ENCODE results near the gene AGBL4. TPM values are rescaled to one million over a fixed set of nuclear protein-coding genes. Genes with fewer than 3 reads are reported as not detected.

Gene AGBL4
- polyA plus RNA-seq, 4 donors: 0.10 to 0.16 TPM; not detected in 2

- Histone ChIP-seq H3K36me3 (ENCODE audit: control insufficient read depth in 3 of 3, insufficient read depth in 2 of 3, low read depth in 1 of 3, low read length in 3 of 3) (no peaks in the 10 kb centered on the region), H3K27ac (ENCODE audit: low read depth in 1 of 3, low read length in 2 of 3) (no peak overlapping the region), H3K4me1 (ENCODE audit: control insufficient read depth in 3 of 3, insufficient read depth in 2 of 3, low read depth in 1 of 3, low read length in 2 of 3) (no peaks in the 10 kb centered on the region), H3K9me3 (ENCODE audit: control insufficient read depth in 2 of 2, insufficient read depth in 1 of 2, low read depth in 1 of 2, low read length in 1 of 2) (no peaks in the 10 kb centered on the region), H3K27me3 (ENCODE audit: control insufficient read depth in 3 of 3, insufficient read depth in 3 of 3, low read length in 3 of 3) (peaks cover 0 to 2% (median 0%) of the 10 kb centered on the region in 3 donors), H3K4me3 (ENCODE audit: low read depth in 1 of 3, low read length in 3 of 3) (no peak overlapping the region)
- no peak for DNase-seq
- no peak for FAIRE-seq
- WGBS, 3 donors: 85 to 93% (median 93%) methylated on average over 2 of the region's 2 CpGs
Observed at GRCh38 chr1:48710915-48711314, 1312.8 kb downstream of the AGBL4 start.

DNA sequence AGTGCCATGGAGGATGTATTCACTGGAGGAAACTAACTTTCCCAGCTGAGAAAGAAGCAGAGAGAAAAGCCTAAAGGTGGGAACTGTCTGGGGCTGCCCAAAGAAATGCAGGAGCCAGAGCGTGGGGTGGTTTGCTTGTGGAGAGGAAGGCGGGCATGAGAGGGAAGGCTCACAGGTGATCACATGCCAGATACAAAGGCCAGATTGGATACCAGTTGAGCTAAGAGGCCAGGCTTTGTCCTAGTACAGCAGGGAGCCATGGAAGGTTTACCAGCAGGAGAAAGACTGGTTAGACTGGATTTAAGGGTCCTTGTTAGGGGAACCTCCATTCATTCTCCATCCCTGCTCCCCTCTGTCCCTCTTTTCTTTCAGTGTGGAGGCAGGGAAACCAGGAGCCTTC lies 1313.4 kb downstream of the AGBL4 start:
- Histone ChIP-seq H3K36me3 (ENCODE audit: control insufficient read depth in 3 of 3, insufficient read depth in 2 of 3, low read depth in 1 of 3, low read length in 3 of 3) (no peaks in the 10 kb centered on the region), H3K4me3 (ENCODE audit: low read depth in 1 of 3, low read length in 3 of 3) (no peak overlapping the region), H3K4me1 (ENCODE audit: control insufficient read depth in 3 of 3, insufficient read depth in 2 of 3, low read depth in 1 of 3, low read length in 2 of 3) (no peaks in the 10 kb centered on the region), H3K27me3 (ENCODE audit: control insufficient read depth in 3 of 3, insufficient read depth in 3 of 3, low read length in 3 of 3) (peaks cover 0 to 2% (median 0%) of the 10 kb centered on the region in 3 donors), H3K27ac (ENCODE audit: low read depth in 1 of 3, low read length in 2 of 3) (no peak overlapping the region), H3K9me3 (ENCODE audit: control insufficient read depth in 2 of 2, insufficient read depth in 1 of 2, low read depth in 1 of 2, low read length in 1 of 2) (no peaks in the 10 kb centered on the region)
- FAIRE-seq: no peak
- WGBS, 3 donors: 86 to 96% (median 87%) methylated on average over 2 of the region's 2 CpGs
- DNase-seq: no peak

GRCh38 chr1:48704736-48705135 lies 1319.0 kb downstream of the AGBL4 start:
- DNase-seq (no peak), FAIRE-seq (no peak)
- Histone ChIP-seq H3K27ac (ENCODE audit: low read depth in 1 of 3, low read length in 2 of 3) (no peak overlapping the region), H3K9me3 (ENCODE audit: control insufficient read depth in 2 of 2, insufficient read depth in 1 of 2, low read depth in 1 of 2, low read length in 1 of 2) (no peaks in the 10 kb centered on the region), H3K36me3 (ENCODE audit: control insufficient read depth in 3 of 3, insufficient read depth in 2 of 3, low read depth in 1 of 3, low read length in 3 of 3) (no peaks in the 10 kb centered on the region), H3K27me3 (ENCODE audit: control insufficient read depth in 3 of 3, insufficient read depth in 3 of 3, low read length in 3 of 3) (peaks cover 0 to 2% (median 2%) of the 10 kb centered on the region in 3 donors), H3K4me3 (ENCODE audit: low read depth in 1 of 3, low read length in 3 of 3) (no peak overlapping the region), H3K4me1 (ENCODE audit: control insufficient read depth in 3 of 3, insufficient read depth in 2 of 3, low read depth in 1 of 3, low read length in 2 of 3) (no peaks in the 10 kb centered on the region)
- 85 to 86% (median 85%) methylated on average over 6 of the region's 6 CpGs for WGBS, 3 donors

DNA sequence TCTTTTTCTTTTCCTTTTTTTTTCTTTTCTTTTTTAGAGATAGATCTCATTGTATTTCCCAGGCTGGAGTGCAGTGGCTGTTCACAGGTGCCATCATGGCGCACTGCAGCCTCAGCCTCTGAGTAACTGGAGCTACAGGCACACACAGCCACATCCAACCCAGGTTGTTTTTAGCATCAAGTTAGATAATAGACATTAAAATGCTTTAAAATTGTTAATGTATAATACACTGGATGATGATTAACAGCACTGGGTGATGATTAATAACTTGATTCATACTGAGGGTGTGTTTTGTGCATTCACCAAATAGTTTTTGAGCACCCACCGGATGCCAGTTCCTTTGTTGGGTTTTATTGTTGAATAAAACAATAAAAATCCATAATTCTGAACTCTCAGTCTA lies 1322.3 kb downstream of the AGBL4 start:
- Histone ChIP-seq H3K27me3 (ENCODE audit: control insufficient read depth in 3 of 3, insufficient read depth in 3 of 3, low read length in 3 of 3) (peaks cover 0 to 2% (median 0%) of the 10 kb centered on the region in 3 donors), H3K4me3 (ENCODE audit: low read depth in 1 of 3, low read length in 3 of 3) (no peak overlapping the region), H3K9me3 (ENCODE audit: control insufficient read depth in 2 of 2, insufficient read depth in 1 of 2, low read depth in 1 of 2, low read length in 1 of 2) (no peaks in the 10 kb centered on the region), H3K4me1 (ENCODE audit: control insufficient read depth in 3 of 3, insufficient read depth in 2 of 3, low read depth in 1 of 3, low read length in 2 of 3) (no peaks in the 10 kb centered on the region), H3K27ac (ENCODE audit: low read depth in 1 of 3, low read length in 2 of 3) (no peak overlapping the region), H3K36me3 (ENCODE audit: control insufficient read depth in 3 of 3, insufficient read depth in 2 of 3, low read depth in 1 of 3, low read length in 3 of 3) (no peaks in the 10 kb centered on the region)
- DNase-seq (no peak), FAIRE-seq (no peak)
- 35 to 70% (median 60%) methylated on average over 2 of the region's 2 CpGs for WGBS, 3 donors

DNA sequence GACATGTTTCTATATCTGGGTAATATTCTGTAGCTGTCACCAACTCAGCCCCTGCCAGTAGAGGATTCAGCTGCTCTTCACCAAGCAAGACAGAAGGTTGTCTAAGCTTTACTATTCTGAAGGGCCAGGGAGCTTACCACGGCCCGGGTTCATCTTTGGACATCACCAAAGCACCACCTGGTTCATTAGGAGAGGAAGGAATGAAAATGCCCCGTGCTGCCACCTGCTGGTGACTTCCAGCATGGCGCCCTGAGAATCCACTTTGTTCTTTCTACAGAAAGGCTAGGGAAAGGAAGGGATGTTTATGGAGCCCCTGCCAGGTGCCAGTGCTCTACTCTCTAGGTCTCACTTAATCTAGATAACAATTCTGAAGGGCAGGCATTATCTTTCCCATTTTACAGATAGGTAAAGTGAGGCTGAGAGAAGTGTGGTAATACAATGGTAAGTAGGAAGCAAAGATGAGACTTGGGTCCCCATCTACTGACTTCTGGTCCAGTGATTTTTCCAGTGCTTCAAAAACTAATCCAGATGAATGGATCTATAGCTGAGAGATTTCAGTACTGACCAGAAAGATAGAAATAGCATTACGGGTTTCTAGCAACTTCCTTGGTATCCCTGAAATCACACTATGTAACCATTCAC lies 1326.6 kb downstream of the AGBL4 start:
- Histone ChIP-seq H3K9me3 (ENCODE audit: control insufficient read depth in 2 of 2, insufficient read depth in 1 of 2, low read depth in 1 of 2, low read length in 1 of 2) (no peaks in the 10 kb centered on the region), H3K4me1 (ENCODE audit: control insufficient read depth in 3 of 3, insufficient read depth in 2 of 3, low read depth in 1 of 3, low read length in 2 of 3) (peaks cover 0 to 2% (median 0%) of the 10 kb centered on the region in 3 donors), H3K27ac (ENCODE audit: low read depth in 1 of 3, low read length in 2 of 3) (no peak overlapping the region), H3K4me3 (ENCODE audit: low read depth in 1 of 3, low read length in 3 of 3) (no peak overlapping the region), H3K36me3 (ENCODE audit: control insufficient read depth in 3 of 3, insufficient read depth in 2 of 3, low read depth in 1 of 3, low read length in 3 of 3) (no peaks in the 10 kb centered on the region), H3K27me3 (ENCODE audit: control insufficient read depth in 3 of 3, insufficient read depth in 3 of 3, low read length in 3 of 3) (peaks cover 0 to 13% (median 0%) of the 10 kb centered on the region in 3 donors)
- WGBS, 3 donors: 15 to 22% (median 17%) methylated on average over 5 of the region's 5 CpGs
- peak; percentile 62 to 65 for DNase-seq
- FAIRE-seq: no peak

GRCh38 chr1:48695161-48695560 lies 1328.6 kb downstream of the AGBL4 start:
- H3K36me3 ChIP-seq (ENCODE audit: control insufficient read depth in 3 of 3, insufficient read depth in 2 of 3, low read depth in 1 of 3, low read length in 3 of 3): no peaks in the 10 kb centered on the region
- no peak overlapping the region for H3K27ac ChIP-seq (ENCODE audit: low read depth in 1 of 3, low read length in 2 of 3)
- DNase-seq (no peak), FAIRE-seq (no peak)
- peaks cover 0 to 2% (median 0%) of the 10 kb centered on the region in 3 donors for H3K4me1 ChIP-seq (ENCODE audit: control insufficient read depth in 3 of 3, insufficient read depth in 2 of 3, low read depth in 1 of 3, low read length in 2 of 3)
- no peaks in the 10 kb centered on the region for H3K9me3 ChIP-seq (ENCODE audit: control insufficient read depth in 2 of 2, insufficient read depth in 1 of 2, low read depth in 1 of 2, low read length in 1 of 2)
- peaks cover 0 to 14% (median 0%) of the 10 kb centered on the region in 3 donors for H3K27me3 ChIP-seq (ENCODE audit: control insufficient read depth in 3 of 3, insufficient read depth in 3 of 3, low read length in 3 of 3)
- 66 to 86% (median 77%) methylated on average over 2 of the region's 2 CpGs for WGBS, 3 donors
- H3K4me3 ChIP-seq (ENCODE audit: low read depth in 1 of 3, low read length in 3 of 3): no peak overlapping the region

DNA sequence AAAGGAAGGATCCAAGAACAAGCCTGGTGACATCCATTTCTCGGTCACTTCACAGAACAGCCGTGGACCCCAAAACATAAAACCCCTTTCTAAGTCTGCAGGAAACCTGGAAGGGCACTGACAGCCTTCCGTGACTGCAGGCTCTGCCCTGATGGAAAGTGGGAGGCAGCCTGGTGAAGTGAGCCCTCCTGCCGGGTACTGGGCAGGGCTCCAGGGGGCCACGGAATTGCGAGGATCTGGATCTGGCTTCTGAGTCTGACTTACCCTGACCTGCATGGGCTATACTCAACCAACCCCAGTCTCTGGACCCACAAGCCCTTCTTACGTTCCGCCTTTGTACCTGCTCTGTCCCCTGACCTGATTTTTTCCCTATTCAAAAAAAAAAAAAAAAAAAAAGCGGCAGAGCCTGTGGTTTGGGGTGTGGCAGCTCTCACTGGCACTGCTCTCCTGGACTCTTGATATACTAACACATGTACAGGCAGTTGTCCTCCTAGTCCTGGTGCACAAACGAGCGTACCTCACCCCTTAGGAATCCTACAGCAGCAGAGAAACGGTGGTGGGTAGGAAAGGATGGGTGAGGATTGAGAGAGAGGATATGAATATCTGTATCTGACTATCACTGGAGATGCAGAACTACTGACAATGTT lies 1330.0 kb downstream of the AGBL4 start:
- Histone ChIP-seq H3K36me3 (ENCODE audit: control insufficient read depth in 3 of 3, insufficient read depth in 2 of 3, low read depth in 1 of 3, low read length in 3 of 3) (no peaks in the 10 kb centered on the region), H3K4me1 (ENCODE audit: control insufficient read depth in 3 of 3, insufficient read depth in 2 of 3, low read depth in 1 of 3, low read length in 2 of 3) (peaks cover 0 to 2% (median 0%) of the 10 kb centered on the region in 3 donors), H3K27ac (ENCODE audit: low read depth in 1 of 3, low read length in 2 of 3) (no peak overlapping the region), H3K9me3 (ENCODE audit: control insufficient read depth in 2 of 2, insufficient read depth in 1 of 2, low read depth in 1 of 2, low read length in 1 of 2) (no peaks in the 10 kb centered on the region), H3K27me3 (ENCODE audit: control insufficient read depth in 3 of 3, insufficient read depth in 3 of 3, low read length in 3 of 3) (peaks cover 0 to 14% (median 0%) of the 10 kb centered on the region in 3 donors), H3K4me3 (ENCODE audit: low read depth in 1 of 3, low read length in 3 of 3) (no peak overlapping the region)
- 23 to 61% (median 43%) methylated on average over 12 of the region's 12 CpGs for WGBS, 3 donors
- DNase-seq (peak in 1 of 2 donors; percentile 59), FAIRE-seq (no peak)

DNA sequence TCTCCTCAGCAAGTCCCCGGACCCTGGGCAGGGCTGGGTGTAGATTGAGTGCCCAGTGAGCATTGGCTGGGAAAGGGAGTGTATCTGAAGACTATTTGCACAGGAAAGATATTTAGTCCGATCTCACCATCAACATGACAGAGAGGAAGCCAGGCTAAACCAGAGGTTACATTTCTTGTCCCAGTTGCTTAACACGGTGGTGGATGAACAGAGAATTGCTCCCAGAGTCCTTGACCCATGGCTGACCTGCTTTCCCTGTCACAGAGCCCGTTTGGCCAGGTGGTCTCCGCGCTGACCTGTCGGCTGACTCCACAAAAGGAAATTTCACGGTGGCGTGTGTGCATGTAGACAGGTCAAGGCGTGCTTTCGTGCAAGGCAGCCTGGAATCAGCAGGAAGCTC lies 1330.6 kb downstream of the AGBL4 start:
- Histone ChIP-seq H3K4me1 (ENCODE audit: control insufficient read depth in 3 of 3, insufficient read depth in 2 of 3, low read depth in 1 of 3, low read length in 2 of 3) (peaks cover 0 to 2% (median 0%) of the 10 kb centered on the region in 3 donors), H3K4me3 (ENCODE audit: low read depth in 1 of 3, low read length in 3 of 3) (no peak overlapping the region), H3K36me3 (ENCODE audit: control insufficient read depth in 3 of 3, insufficient read depth in 2 of 3, low read depth in 1 of 3, low read length in 3 of 3) (no peaks in the 10 kb centered on the region), H3K9me3 (ENCODE audit: control insufficient read depth in 2 of 2, insufficient read depth in 1 of 2, low read depth in 1 of 2, low read length in 1 of 2) (no peaks in the 10 kb centered on the region), H3K27me3 (ENCODE audit: control insufficient read depth in 3 of 3, insufficient read depth in 3 of 3, low read length in 3 of 3) (peaks cover 0 to 14% (median 0%) of the 10 kb centered on the region in 3 donors), H3K27ac (ENCODE audit: low read depth in 1 of 3, low read length in 2 of 3) (no peak overlapping the region)
- 41 to 64% (median 62%) methylated on average over 11 of the region's 11 CpGs for WGBS, 3 donors
- FAIRE-seq (no peak), DNase-seq (no peak)
